Epithelial cell of proximal tubule (primary cell): ENCODE results near the gene SYNJ2. TPM values are rescaled to one million over a fixed set of nuclear protein-coding genes. Genes with fewer than 3 reads are reported as not detected.

Source experiments
- DNase-seq: peaks from one replicate; pipeline ENCODE4 v3.0.0-alpha.2; 2011; ENCODE audit warnings: low read depth
- H3K4me3 ChIP-seq: 2 replicates; pipeline ENCODE4 v1.5.1; 2011; ENCODE audit warnings: low read depth, mild to moderate bottlenecking, low read length
- total RNA-seq: library from RNA; depleted of rRNA; stranded (reverse); fragments of >200 nt; gene quantifications from 2 replicates; pipeline ENCODE4 v1.2.3, GENCODE V29; 2015
- TF ChIP-seq, protein P1 (sequence below): conservative IDR thresholded peaks from 2 replicates; pipeline ENCODE4 v1.5.1; 2012; ENCODE audit warnings: low read depth, mild to moderate bottlenecking, low read length

SYNJ2 gene
- total RNA-seq, 1 donor from 2014 or later, result 19.1 TPM

DNA sequence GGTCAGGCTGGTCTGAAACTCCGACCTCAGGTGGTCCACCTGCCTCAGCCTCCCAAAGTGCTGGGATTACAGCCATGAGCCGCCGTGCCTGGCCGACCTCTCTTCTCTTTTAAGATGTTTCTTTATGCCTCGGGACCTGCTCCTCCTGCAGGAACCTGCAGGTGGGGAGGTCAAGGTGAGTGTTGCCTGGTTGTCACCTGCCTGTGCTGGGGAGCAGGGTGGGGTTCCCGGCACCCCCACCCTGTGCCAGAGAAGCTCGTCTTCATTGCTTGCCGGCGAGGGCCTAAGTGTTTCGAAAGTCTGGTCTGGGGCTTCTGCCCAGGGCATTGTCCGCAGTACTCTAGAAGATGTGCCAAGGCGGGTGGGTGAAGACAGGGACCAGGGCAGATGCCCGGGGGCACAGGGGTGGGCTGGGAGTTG is 36.0 kb downstream of the SYNJ2 start:
- no peak overlapping the region for H3K4me3 ChIP-seq
- TF ChIP-seq, protein P1, sequence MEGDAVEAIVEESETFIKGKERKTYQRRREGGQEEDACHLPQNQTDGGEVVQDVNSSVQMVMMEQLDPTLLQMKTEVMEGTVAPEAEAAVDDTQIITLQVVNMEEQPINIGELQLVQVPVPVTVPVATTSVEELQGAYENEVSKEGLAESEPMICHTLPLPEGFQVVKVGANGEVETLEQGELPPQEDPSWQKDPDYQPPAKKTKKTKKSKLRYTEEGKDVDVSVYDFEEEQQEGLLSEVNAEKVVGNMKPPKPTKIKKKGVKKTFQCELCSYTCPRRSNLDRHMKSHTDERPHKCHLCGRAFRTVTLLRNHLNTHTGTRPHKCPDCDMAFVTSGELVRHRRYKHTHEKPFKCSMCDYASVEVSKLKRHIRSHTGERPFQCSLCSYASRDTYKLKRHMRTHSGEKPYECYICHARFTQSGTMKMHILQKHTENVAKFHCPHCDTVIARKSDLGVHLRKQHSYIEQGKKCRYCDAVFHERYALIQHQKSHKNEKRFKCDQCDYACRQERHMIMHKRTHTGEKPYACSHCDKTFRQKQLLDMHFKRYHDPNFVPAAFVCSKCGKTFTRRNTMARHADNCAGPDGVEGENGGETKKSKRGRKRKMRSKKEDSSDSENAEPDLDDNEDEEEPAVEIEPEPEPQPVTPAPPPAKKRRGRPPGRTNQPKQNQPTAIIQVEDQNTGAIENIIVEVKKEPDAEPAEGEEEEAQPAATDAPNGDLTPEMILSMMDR, result no peak
- no peak for DNase-seq

DNA sequence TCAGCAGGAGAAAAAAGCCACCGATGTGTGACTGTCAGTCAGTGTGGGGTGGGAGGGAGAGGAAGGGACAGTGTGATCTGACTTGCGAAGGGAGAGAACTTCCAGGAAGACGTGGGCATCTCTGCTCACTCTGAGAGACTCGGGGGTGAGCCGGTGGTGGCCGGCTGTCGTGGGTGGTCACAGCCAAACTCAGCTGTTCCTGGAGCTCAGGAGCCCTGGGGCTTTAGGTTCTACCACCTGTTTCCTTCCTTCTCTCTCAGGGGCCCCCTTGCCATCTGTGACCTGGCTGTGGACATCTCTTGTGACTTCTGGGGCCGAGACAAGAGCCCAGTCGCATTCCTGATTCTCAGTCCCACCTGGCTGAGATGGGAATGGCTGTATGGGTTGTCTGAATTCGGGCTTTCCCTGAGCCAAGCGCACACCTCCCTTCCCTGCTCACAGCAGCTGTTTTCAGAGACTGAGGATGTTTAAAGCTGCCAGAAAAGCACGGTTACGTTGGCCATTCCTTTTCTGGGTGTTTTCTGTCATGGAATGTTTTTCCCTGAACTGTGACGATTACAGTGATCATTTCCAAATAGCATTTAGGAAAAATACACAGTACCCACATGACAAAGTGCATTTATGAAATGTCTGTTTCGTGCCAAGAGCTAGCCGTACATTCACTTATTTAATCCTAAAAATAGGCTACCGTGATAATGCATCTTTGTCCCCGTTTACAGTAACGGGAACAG is 36.5 kb downstream of the SYNJ2 start:
- H3K4me3 ChIP-seq, result no peak overlapping the region
- TF ChIP-seq, protein P1, result no peak
- DNase-seq, result no peak

DNA sequence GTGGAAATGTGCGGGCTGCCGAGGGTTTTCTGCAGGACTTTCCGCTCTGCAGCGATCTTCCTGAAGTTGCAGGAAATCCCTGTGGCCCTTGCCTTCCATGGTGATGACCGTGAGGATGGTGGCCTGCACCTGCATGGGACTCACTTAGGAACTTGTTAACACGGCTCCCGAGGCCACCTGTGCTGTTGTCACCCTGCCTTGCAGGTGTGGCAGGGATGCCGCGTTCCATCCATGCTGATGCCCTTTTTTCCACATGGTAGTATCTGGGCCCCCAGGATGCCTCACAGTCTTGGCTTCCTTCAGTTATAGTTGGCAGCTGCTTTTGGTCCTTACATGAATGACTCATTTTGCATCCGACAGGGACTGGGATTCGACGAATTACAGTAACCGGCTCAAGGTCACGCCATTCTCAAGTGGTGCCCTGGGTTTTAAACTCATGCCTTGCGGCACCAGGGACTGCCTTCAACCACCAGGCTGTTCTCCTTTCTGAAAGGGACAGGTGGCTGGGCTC is 37.2 kb downstream of the SYNJ2 start:
- TF ChIP-seq, protein P1, result no peak
- no peak overlapping the region for H3K4me3 ChIP-seq
- no peak for DNase-seq

DNA sequence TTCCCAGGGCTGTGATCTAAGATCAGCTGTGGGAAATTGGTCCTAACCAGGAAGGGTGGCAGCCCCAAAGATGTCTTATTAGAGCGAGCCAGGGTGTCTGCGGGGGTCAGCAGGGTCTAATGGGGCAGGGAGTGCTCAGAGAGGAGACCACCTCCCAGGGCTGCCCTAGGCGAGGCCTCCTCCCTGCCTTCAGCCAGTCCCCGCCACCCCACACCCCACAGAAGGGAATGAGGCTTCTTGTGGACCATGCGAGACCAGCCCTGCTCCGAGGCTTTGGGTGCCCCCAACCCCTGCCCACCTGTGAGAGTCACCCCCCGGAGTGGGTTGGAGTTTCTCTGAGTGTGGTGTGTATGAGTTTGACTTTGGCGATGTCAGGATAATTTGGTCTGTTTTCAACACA is 37.8 kb downstream of the SYNJ2 start:
- DNase-seq, result no peak
- no peak overlapping the region for H3K4me3 ChIP-seq
- TF ChIP-seq, protein P1, result no peak

DNA sequence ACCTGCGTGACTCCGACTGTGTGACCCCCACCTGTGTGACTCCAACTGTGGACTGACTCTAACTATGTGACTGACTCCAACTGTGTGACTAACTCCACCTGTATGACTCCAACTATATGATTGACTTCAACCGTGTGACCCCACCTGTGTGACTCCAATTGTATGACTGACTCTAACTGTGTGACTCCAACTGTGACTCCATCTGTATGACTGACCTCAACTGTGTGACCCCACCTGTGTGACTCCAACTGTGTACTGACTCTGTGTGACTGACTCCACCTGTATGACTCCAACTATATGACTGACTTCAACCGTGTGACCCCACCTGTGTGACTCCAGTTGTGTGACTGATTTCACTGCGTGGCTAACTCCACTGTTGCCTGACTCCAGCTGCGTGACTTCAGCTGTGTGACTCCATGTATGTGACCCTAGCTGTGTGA is 38.6 kb downstream of the SYNJ2 start:
- no peak for DNase-seq
- TF ChIP-seq, protein P1, result no peak

DNA sequence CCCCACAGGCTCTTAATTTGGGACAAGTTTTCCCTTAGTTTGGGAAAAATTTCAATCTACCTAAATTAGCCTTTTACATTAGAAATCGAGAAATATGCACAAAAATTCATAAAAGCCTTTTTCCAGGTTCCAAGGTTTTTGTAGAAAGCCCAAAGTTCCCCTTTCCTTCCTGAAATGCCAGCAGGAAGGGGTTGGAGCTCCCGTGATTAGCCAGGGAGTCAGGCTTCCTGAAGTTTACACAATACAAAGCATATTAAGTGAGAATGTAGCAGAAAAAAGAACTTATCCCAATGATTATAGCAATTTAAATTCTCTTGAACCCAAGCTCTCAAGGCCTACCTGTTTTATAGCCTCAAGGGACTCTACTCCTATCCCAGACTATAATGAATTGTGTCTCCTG is 39.1 kb downstream of the SYNJ2 start:
- TF ChIP-seq, protein P1, result no peak
- no peak for DNase-seq
- no peak overlapping the region for H3K4me3 ChIP-seq

More for the DNA sequence above, 38.6 kb downstream of the SYNJ2 start:
- no peak overlapping the region for H3K4me3 ChIP-seq

DNA sequence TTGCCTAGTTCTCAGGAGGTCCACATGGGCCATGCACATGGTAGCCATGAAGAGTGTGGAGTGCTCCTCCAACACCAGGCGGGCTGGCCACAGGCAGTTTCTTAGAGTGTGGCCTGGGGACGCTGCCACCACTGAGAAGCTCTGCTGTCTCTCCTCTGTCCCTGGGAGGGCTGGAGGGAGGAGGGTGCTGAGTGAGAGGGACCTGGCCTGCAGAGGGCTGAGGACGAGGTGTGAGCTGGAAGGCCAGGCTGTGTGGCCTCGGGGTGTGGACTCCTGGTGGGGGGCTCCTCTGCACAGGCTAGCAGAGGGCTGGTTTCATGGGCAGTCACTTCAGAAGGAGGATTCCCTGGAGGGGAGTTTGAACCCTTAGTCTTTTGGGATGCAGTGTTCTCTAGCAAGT is 39.7 kb downstream of the SYNJ2 start:
- no peak for DNase-seq
- no peak overlapping the region for H3K4me3 ChIP-seq
- TF ChIP-seq, protein P1, result no peak
